A549 (cell line): ENCODE measurements around the gene ANTXR2.

Experiments
- FOSL2 ChIP-seq, 2 experiments: fragments of 450-650 bp in 1 of 2; fragments of >200 bp in 1 of 2; sonication (Bioruptor Twin) in 1 of 2; formaldehyde crosslinking; IDR thresholded peaks; 2 replicates each; pipeline versions ENCODE4 v1.5.0 to v1.6.1; 2016 to 2020; ENCODE audit warnings: mild to moderate bottlenecking in 1 of 2, moderate library complexity in 1 of 2
- JUN ChIP-seq, 2 experiments: fragments of >200 bp; sonication (Bioruptor Twin); formaldehyde crosslinking; IDR thresholded peaks; 2 replicates in 1 of 2; 3 replicates in 1 of 2; pipeline ENCODE4 v1.6.1; 2016 to 2017
- RAD21 ChIP-seq, 2 experiments: fragments of >200 bp in 1 of 2; sonication (Bioruptor Twin) in 1 of 2; formaldehyde crosslinking in 1 of 2; IDR thresholded peaks in 1 of 2; conservative IDR thresholded peaks in 1 of 2; 2 replicates in 1 of 2; 3 replicates in 1 of 2; pipeline ENCODE4 v1.6.1; 2012 to 2018; ENCODE audit warnings: inconsistent platforms in 1 of 2
- TF ChIP-seq, protein P1 (sequence below): fragments of >200 bp; sonication (Bioruptor Twin); formaldehyde crosslinking; IDR thresholded peaks from 3 replicates; pipeline ENCODE4 v1.5.1; 2016
- TF ChIP-seq, protein P2 (sequence below): fragments of 200-600 bp; sonication (generic); IDR thresholded peaks from 2 replicates; pipeline ENCODE4 v1.6.1; 2016; ENCODE audit warnings: antibody characterized with exemption, mild to moderate bottlenecking, moderate library complexity

DNA sequence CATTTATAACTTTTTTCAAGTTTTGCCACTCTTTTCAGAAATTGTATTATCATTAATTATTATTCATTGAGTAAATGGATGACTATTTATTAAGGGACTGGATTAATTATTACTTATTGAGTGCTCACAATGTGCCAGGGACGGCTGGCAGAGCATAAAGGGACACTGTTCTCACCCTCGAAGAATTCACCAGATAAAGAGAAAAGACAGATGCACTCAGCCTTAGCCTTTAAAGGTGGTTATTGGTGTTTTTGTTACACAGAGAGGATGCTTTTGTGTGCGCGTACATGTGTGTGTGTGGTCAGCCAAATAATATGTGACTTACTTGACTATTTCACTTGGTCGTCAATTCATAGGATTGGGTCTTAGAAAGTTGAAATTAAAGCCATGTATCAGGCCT is 187.0 kb downstream of the ANTXR2 start:
- TF ChIP-seq, protein P1, sequence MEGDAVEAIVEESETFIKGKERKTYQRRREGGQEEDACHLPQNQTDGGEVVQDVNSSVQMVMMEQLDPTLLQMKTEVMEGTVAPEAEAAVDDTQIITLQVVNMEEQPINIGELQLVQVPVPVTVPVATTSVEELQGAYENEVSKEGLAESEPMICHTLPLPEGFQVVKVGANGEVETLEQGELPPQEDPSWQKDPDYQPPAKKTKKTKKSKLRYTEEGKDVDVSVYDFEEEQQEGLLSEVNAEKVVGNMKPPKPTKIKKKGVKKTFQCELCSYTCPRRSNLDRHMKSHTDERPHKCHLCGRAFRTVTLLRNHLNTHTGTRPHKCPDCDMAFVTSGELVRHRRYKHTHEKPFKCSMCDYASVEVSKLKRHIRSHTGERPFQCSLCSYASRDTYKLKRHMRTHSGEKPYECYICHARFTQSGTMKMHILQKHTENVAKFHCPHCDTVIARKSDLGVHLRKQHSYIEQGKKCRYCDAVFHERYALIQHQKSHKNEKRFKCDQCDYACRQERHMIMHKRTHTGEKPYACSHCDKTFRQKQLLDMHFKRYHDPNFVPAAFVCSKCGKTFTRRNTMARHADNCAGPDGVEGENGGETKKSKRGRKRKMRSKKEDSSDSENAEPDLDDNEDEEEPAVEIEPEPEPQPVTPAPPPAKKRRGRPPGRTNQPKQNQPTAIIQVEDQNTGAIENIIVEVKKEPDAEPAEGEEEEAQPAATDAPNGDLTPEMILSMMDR, result no peak
- no peak for TF ChIP-seq JUN (IDR thresholded peaks at IDR 0.05)
- no peak for TF ChIP-seq RAD21 (conservative IDR thresholded peaks at IDR 0.05 in 1 of 2, IDR thresholded peaks at IDR 0.05 in 1 of 2)
- TF ChIP-seq FOSL2 (IDR thresholded peaks at IDR 0.05), result no peak
- TF ChIP-seq FOSL2 (CRISPR knock-in tag; IDR thresholded peaks at IDR 0.05), result no peak
- TF ChIP-seq, protein P2, sequence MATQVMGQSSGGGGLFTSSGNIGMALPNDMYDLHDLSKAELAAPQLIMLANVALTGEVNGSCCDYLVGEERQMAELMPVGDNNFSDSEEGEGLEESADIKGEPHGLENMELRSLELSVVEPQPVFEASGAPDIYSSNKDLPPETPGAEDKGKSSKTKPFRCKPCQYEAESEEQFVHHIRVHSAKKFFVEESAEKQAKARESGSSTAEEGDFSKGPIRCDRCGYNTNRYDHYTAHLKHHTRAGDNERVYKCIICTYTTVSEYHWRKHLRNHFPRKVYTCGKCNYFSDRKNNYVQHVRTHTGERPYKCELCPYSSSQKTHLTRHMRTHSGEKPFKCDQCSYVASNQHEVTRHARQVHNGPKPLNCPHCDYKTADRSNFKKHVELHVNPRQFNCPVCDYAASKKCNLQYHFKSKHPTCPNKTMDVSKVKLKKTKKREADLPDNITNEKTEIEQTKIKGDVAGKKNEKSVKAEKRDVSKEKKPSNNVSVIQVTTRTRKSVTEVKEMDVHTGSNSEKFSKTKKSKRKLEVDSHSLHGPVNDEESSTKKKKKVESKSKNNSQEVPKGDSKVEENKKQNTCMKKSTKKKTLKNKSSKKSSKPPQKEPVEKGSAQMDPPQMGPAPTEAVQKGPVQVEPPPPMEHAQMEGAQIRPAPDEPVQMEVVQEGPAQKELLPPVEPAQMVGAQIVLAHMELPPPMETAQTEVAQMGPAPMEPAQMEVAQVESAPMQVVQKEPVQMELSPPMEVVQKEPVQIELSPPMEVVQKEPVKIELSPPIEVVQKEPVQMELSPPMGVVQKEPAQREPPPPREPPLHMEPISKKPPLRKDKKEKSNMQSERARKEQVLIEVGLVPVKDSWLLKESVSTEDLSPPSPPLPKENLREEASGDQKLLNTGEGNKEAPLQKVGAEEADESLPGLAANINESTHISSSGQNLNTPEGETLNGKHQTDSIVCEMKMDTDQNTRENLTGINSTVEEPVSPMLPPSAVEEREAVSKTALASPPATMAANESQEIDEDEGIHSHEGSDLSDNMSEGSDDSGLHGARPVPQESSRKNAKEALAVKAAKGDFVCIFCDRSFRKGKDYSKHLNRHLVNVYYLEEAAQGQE, result no peak
